Natural killer cell (primary cell): ENCODE results near the gene SOHLH2. TPM values are rescaled to one million over a fixed set of nuclear protein-coding genes. Genes with fewer than 3 reads are reported as not detected.

Experiments used
- ATAC-seq, 3 donors: fragments of 150-1000 bp in 2 of 3; fragments of 200-7000 bp in 1 of 3; cut with Tn5 transposase; 1 replicate in 1 of 3; 2 replicates in 2 of 3; pipeline ENCODE4 v1.10.0; 2021; ENCODE audit warnings: mild to moderate bottlenecking in 2 of 3, moderate library complexity in 2 of 3
- DNase-seq, 2 donors: peaks; one replicate each; pipeline versions ENCODE4 v3.0.0 to v3.0.0-alpha.2; 2013 to 2021; ENCODE audit warnings: mixed read lengths in 1 of 2
- H3K27ac ChIP-seq: one replicate; pipeline ENCODE4 v1.5.1; 2013; ENCODE audit warnings: mild to moderate bottlenecking, low read length
- H3K27me3 ChIP-seq: one replicate; pipeline ENCODE4 v1.6.1; 2013; ENCODE audit warnings: low read length; ENCODE audit not compliant: control insufficient read depth, insufficient read depth
- H3K36me3 ChIP-seq: one replicate; pipeline ENCODE4 v1.6.1; 2013; ENCODE audit warnings: low read length; ENCODE audit not compliant: control insufficient read depth, insufficient read depth
- H3K4me1 ChIP-seq: one replicate; pipeline ENCODE4 v1.6.1; 2013; ENCODE audit warnings: low read length; ENCODE audit not compliant: control insufficient read depth, insufficient read depth
- H3K4me3 ChIP-seq: one replicate; pipeline ENCODE4 v1.5.1; 2013; ENCODE audit warnings: low read length
- H3K9me3 ChIP-seq: one replicate; pipeline ENCODE4 v1.6.1; 2013; ENCODE audit warnings: low read length; ENCODE audit not compliant: control insufficient read depth, insufficient read depth
- H3K27ac Mint-ChIP-seq, 2 donors: one replicate each; pipeline ENCODE4 v1.8.0; 2022; ENCODE audit warnings: mild to moderate bottlenecking in 2 of 2, mixed read lengths in 2 of 2, moderate library complexity in 1 of 2
- H3K27me3 Mint-ChIP-seq, 2 donors: one replicate each; pipeline ENCODE4 v1.8.0; 2022; ENCODE audit warnings: low read depth in 2 of 2, mixed read lengths in 2 of 2
- H3K36me3 Mint-ChIP-seq: one replicate; pipeline ENCODE4 v1.8.0; 2022; ENCODE audit warnings: mixed read lengths
- H3K4me1 Mint-ChIP-seq, 2 donors: one replicate each; pipeline ENCODE4 v1.8.0; 2022; ENCODE audit warnings: mixed read lengths in 2 of 2
- H3K4me3 Mint-ChIP-seq: one replicate; pipeline ENCODE4 v1.8.0; 2022; ENCODE audit warnings: mild to moderate bottlenecking, moderate library complexity, mixed read lengths
- H3K9me3 Mint-ChIP-seq, 2 donors: one replicate each; pipeline ENCODE4 v1.8.0; 2022; ENCODE audit warnings: mixed read lengths in 2 of 2
- WGBS: methylation state at CpG from one replicate; pipeline ENCODE4 v1.1.7; 2013; ENCODE audit warnings: missing lambda C conversion rate; ENCODE audit not compliant: insufficient coverage; 5-methylcytosine and 5-hydroxymethylcytosine counted together
- intact Hi-C: fragments of 100-400 bp; cut with micrococcal nuclease; formaldehyde crosslinking; loops from one replicate; pipeline ENCODE4 v1.14.2; 2022
- total RNA-seq, 4 donors: library from RNA; stranded (reverse); fragments of 120-200 nt in 1 of 4; gene quantifications; one replicate each; pipeline versions ENCODE4 v1.2.3 to v1.2.4, GENCODE V29; 2013 to 2022
- TF ChIP-seq, protein P1 (sequence below): fragments of 200-600 bp; IDR thresholded peaks from one replicate; pipeline ENCODE4 v1.8.0; 2022; ENCODE audit warnings: antibody characterized with exemption

SOHLH2 gene
- total RNA-seq, 3 donors from 2014 or later (not counting 1 experiment from before 2014, with no cell fraction given) = not detected

DNA sequence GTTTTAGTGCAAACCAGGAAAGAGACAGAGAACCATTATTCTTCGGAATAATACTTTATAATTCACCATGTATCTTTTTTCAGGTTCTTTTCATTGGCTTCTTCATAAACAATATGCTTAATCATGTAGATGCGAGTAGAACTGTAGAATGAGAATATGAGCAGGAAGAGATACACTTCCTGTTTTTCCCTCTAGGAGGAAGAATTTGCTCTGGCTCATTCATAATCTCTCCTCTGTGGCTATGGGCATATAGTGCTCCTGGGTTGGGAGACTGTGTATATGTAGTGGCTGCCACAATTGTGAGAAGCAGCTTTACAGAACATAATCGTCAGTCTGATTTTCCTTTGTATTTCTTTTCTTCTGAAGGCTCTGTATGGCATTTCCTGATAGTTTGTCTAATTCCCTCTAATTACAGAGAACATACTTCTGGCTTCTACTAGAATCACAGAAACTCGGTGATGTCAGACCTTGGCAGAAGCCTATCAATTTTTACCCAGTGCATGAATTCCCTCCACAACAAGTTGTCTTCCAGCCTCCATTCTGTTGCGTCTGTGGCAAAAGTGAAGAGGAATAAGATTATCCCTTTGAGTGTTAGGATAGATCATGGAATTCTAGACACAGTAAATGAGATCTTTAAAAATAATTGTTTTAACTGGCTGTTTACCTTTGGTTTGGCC is 80.3 kb downstream of the SOHLH2 start:
- no peaks in the 10 kb centered on the region for H3K4me1 ChIP-seq
- 67% methylated on average over 3 of the region's 5 CpGs for WGBS
- H3K27me3 ChIP-seq = peaks cover 5% of the 10 kb centered on the region
- Mint-ChIP-seq H3K4me3 (no peak overlapping the region), H3K27ac (no peak overlapping the region), H3K27me3 (peaks cover 12 to 13% of the 10 kb centered on the region in 2 donors), H3K36me3 (peaks cover 10% of the 10 kb centered on the region), H3K4me1 (no peaks in the 10 kb centered on the region), H3K9me3 (peaks cover 7 to 9% of the 10 kb centered on the region in 2 donors)
- intact Hi-C loops = no loop called here
- H3K4me3 ChIP-seq = no peak overlapping the region
- H3K36me3 ChIP-seq = no peaks in the 10 kb centered on the region
- TF ChIP-seq, protein P1, sequence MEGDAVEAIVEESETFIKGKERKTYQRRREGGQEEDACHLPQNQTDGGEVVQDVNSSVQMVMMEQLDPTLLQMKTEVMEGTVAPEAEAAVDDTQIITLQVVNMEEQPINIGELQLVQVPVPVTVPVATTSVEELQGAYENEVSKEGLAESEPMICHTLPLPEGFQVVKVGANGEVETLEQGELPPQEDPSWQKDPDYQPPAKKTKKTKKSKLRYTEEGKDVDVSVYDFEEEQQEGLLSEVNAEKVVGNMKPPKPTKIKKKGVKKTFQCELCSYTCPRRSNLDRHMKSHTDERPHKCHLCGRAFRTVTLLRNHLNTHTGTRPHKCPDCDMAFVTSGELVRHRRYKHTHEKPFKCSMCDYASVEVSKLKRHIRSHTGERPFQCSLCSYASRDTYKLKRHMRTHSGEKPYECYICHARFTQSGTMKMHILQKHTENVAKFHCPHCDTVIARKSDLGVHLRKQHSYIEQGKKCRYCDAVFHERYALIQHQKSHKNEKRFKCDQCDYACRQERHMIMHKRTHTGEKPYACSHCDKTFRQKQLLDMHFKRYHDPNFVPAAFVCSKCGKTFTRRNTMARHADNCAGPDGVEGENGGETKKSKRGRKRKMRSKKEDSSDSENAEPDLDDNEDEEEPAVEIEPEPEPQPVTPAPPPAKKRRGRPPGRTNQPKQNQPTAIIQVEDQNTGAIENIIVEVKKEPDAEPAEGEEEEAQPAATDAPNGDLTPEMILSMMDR = no peak
- no peaks in the 10 kb centered on the region for H3K9me3 ChIP-seq
- H3K27ac ChIP-seq = no peak overlapping the region
- DNase-seq (no peak), ATAC-seq (no peak)

DNA sequence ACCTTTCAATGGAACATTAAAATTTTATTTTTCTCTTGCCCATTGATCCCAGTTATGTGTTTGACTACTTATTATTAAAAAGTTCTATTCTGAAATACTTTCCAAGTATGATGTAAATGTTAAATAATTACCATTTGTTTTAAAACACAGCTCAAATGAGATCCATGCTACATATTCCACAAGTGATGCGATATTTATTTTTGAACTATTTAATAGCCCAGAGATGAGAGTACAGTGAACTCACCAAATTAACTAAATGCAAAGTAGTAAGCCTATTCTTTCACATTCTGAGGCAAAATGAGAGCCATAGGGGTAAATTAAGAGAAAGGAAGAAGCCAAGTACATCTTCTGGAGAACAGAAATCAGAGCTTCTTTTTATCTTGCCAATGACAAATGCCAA is 82.0 kb downstream of the SOHLH2 start:
- Mint-ChIP-seq H3K27me3 (peaks cover 12 to 13% of the 10 kb centered on the region in 2 donors), H3K36me3 (peaks cover 10% of the 10 kb centered on the region)
- DNase-seq = no peak

DNA sequence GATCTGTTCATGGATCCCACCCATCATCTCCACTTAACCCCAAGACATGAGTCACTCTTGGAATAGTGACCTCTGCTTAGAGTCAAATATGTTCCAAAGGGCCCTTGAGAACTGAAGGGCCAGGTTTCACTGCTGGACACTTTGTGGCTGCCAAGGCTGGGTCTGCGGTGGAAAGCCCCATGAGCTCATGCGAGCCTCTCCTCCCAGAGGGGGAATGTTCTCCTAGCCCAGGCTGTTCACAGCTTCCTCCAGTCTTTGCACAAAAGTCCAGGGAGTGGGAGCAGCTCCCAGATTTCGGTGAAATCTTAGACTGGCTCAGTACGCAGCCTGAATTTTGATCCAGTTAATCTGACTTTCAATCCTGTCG is 82.4 kb downstream of the SOHLH2 start:
- 95% methylated on average over 5 of the region's 5 CpGs for WGBS
- H3K27ac Mint-ChIP-seq = no peak overlapping the region
- intact Hi-C loops = no loop called here
- H3K27me3 ChIP-seq = peaks cover 5% of the 10 kb centered on the region
- H3K27me3 Mint-ChIP-seq = peaks cover 12 to 13% of the 10 kb centered on the region in 2 donors
- ATAC-seq (no peak), DNase-seq (no peak)
- no peaks in the 10 kb centered on the region for H3K4me1 ChIP-seq
- H3K4me1 Mint-ChIP-seq = no peaks in the 10 kb centered on the region
- H3K27ac ChIP-seq = no peak overlapping the region
- H3K9me3 Mint-ChIP-seq = peaks cover 6% of the 10 kb centered on the region in 2 donors
- H3K9me3 ChIP-seq = no peaks in the 10 kb centered on the region
- peaks cover 10% of the 10 kb centered on the region for H3K36me3 Mint-ChIP-seq
- TF ChIP-seq, protein P1 = no peak
- H3K4me3 ChIP-seq = no peak overlapping the region
- H3K4me3 Mint-ChIP-seq = no peak overlapping the region
- no peaks in the 10 kb centered on the region for H3K36me3 ChIP-seq

More for the DNA sequence above, 82.0 kb downstream of the SOHLH2 start:
- no peaks in the 10 kb centered on the region for H3K36me3 ChIP-seq
- no peak overlapping the region for H3K27ac ChIP-seq
- no peaks in the 10 kb centered on the region for H3K4me1 ChIP-seq
- no peaks in the 10 kb centered on the region for H3K4me1 Mint-ChIP-seq
- ATAC-seq = no peak
- no peak overlapping the region for H3K4me3 ChIP-seq
- no peaks in the 10 kb centered on the region for H3K9me3 ChIP-seq
- H3K27me3 ChIP-seq = peaks cover 5% of the 10 kb centered on the region
- H3K4me3 Mint-ChIP-seq = no peak overlapping the region
- H3K27ac Mint-ChIP-seq = no peak overlapping the region
- H3K9me3 Mint-ChIP-seq = peaks cover 4 to 6% of the 10 kb centered on the region in 2 donors
- intact Hi-C loops = no loop called here
- WGBS = no CpG with 5 or more reads among the region's 1 CpG
- TF ChIP-seq, protein P1 = no peak
